GM12878 (cell line): ENCODE data around the gene CBR4. TPM values are rescaled to one million over a fixed set of nuclear protein-coding genes. Genes with fewer than 3 reads are reported as not detected.

Experiments used
- ATAC-seq: fragments of 200-7000 bp; cut with Tn5 transposase; 3 replicates; pipeline ENCODE4 v1.9.1; 2020; ENCODE audit warnings: mild to moderate bottlenecking, moderate library complexity
- BruUV-seq: library from RNA; stranded (reverse); fragments of 400-500 nt; replicated peaks from 2 replicates; lab custom pipeline; 2021; lab: Mats Ljungman, UMichigan
- CTCF ChIA-PET: fragments of 300-600 bp; sonication (Branson Sonifier 250); formaldehyde crosslinking; extraction: SDS; loops from one replicate; lab custom pipeline; 2021; ENCODE audit warnings: inconsistent platforms; lab: Yijun Ruan, JAX
- POLR2A ChIA-PET: fragments of 350-600 bp; formaldehyde crosslinking; extraction: SDS; loops from one replicate; lab custom pipeline; 2021; ENCODE audit warnings: inconsistent platforms; lab: Charles Lee
- RAD21 ChIA-PET: fragments of 300-600 bp; sonication (Branson Sonifier 250); formaldehyde crosslinking; loops from one replicate; lab custom pipeline; 2023; ENCODE audit warnings: antibody characterized with exemption; ENCODE audit not compliant: unreplicated experiment; lab: Charles Lee
- SMC1A ChIA-PET: fragments of 300-600 bp; sonication (Branson Sonifier 250); formaldehyde crosslinking; loops from one replicate; lab custom pipeline; 2023; ENCODE audit not compliant: unreplicated experiment, uncharacterized antibody; lab: Charles Lee
- DNase-seq: peaks from one replicate; pipeline ENCODE4 v3.0.0-alpha.2; 2011; ENCODE audit warnings: low read depth, low spot score
- FAIRE-seq: peaks from 3 replicates; lab custom pipeline; 2011; peaks lifted over from hg19 to GRCh38; lab: Jason Lieb, UNC
- H2AFZ ChIP-seq: 2 replicates; pipeline ENCODE4 v1.6.0; 2011; ENCODE audit warnings: low read depth, low read length, control low read depth; ENCODE audit not compliant: control insufficient read depth
- H3K27ac ChIP-seq: 2 replicates; pipeline ENCODE4 v1.5.1; 2011; ENCODE audit warnings: control low read depth; ENCODE audit not compliant: control insufficient read depth, insufficient read depth
- H3K27me3 ChIP-seq, 2 experiments: replicated peaks in 1 of 2; 2 replicates each; pipeline versions ENCODE4 v1.6.0 to v1.6.1; 2011; ENCODE audit warnings: low read length in 1 of 2; ENCODE audit not compliant: control insufficient read depth in 2 of 2, insufficient read depth in 2 of 2
- H3K36me3 ChIP-seq, 2 experiments: 2 replicates each; pipeline ENCODE4 v1.5.1; 2011; ENCODE audit warnings: low read length in 1 of 2; ENCODE audit not compliant: control insufficient read depth in 2 of 2, insufficient read depth in 2 of 2
- H3K4me1 ChIP-seq: 2 replicates; pipeline ENCODE4 v1.6.1; 2011; ENCODE audit warnings: mild to moderate bottlenecking, low read length, moderate library complexity, mixed read lengths; ENCODE audit not compliant: control insufficient read depth, insufficient read depth
- H3K4me2 ChIP-seq: 2 replicates; pipeline ENCODE4 v1.6.0; 2011; ENCODE audit warnings: control low read depth; ENCODE audit not compliant: control insufficient read depth, insufficient read depth
- H3K4me3 ChIP-seq: fragments of 200-600 bp; sonication (generic); 2 replicates; pipeline ENCODE4 v1.5.1; 2016
- H3K79me2 ChIP-seq: 2 replicates; pipeline ENCODE4 v1.6.0; 2011; ENCODE audit warnings: low read length; ENCODE audit not compliant: control insufficient read depth, insufficient read depth
- H3K9ac ChIP-seq: 2 replicates; pipeline ENCODE4 v1.8.0; 2011; ENCODE audit warnings: low read length, control low read depth, mixed read lengths; ENCODE audit not compliant: control insufficient read depth, insufficient read depth
- H3K9me3 ChIP-seq: replicated peaks from 3 replicates; pipeline ENCODE4 v1.5.1; 2011; ENCODE audit warnings: mild to moderate bottlenecking, low read length; ENCODE audit not compliant: control insufficient read depth, insufficient read depth
- H4K20me1 ChIP-seq: 2 replicates; pipeline ENCODE4 v1.6.0; 2011; ENCODE audit not compliant: control insufficient read depth, insufficient read depth
- ETV6 ChIP-seq, 2 experiments: fragments of 450-650 bp in 1 of 2; IDR thresholded peaks in 1 of 2; conservative IDR thresholded peaks in 1 of 2; 2 replicates each; pipeline ENCODE4 v1.6.1; 2014; ENCODE audit warnings: antibody characterized with exemption in 1 of 2, borderline replicate concordance in 1 of 2, low read depth in 1 of 2, mild to moderate bottlenecking in 1 of 2, moderate library complexity in 1 of 2
- IKZF2 ChIP-seq, 2 experiments: fragments of 450-650 bp; IDR thresholded peaks; 2 replicates each; pipeline ENCODE4 v1.6.1; 2017; ENCODE audit warnings: mild to moderate bottlenecking in 2 of 2, moderate library complexity in 2 of 2
- JUND ChIP-seq: IDR thresholded peaks from 2 replicates; pipeline ENCODE4 v1.6.1; 2012; ENCODE audit warnings: low read depth, mild to moderate bottlenecking, low read length, improper control_type of control experiment, moderate library complexity
- NRF1 ChIP-seq: conservative IDR thresholded peaks from 2 replicates; pipeline ENCODE4 v1.6.1; 2011; ENCODE audit warnings: mild to moderate bottlenecking, low read depth, low read length, improper control_type of control experiment
- SIN3A ChIP-seq: IDR thresholded peaks from 2 replicates; pipeline ENCODE4 v1.6.1; 2012; ENCODE audit warnings: low read depth, low read length, improper control_type of control experiment
- ZNF384 ChIP-seq: IDR thresholded peaks from 2 replicates; pipeline ENCODE4 v1.6.1; 2012; ENCODE audit warnings: low read depth, mild to moderate bottlenecking, low read length, improper control_type of control experiment, borderline replicate concordance
- WGBS: methylation state at CpG from one replicate; pipeline ENCODE4 v1.1.6; 2016; ENCODE audit warnings: low lambda C conversion rate; ENCODE audit not compliant: insufficient replicate concordance, insufficient coverage; ENCODE audit errors: missing lambda C conversion rate; 5-methylcytosine and 5-hydroxymethylcytosine counted together
- in situ Hi-C: fragments of 300-500 bp; cut with MboI; formaldehyde crosslinking; loops from 9 replicates; pipeline ENCODE4 v1.14.3; 2018; ENCODE audit warnings: mixed read lengths
- intact Hi-C: fragments of 100-400 bp; cut with micrococcal nuclease; formaldehyde crosslinking; loops from one replicate; pipeline ENCODE4 v1.14.2; 2022; ENCODE audit not compliant: unreplicated experiment
- polyA plus RNA-seq, 11 experiments: library from polyadenylated mRNA; depleted of rRNA in 4 of 11; unstranded in 6 of 11; stranded (reverse) in 5 of 11; fragments of >200 nt; fragmentation: Nextera tagmentation in 4 of 11; fragmentation: Illumina TruSeq in 1 of 11; extraction: Ambion mirVana in 4 of 11; extraction: Trizol in 1 of 11; gene quantifications; 1 replicate in 1 of 11; 2 replicates in 10 of 11; pipeline versions ENCODE4 v1.2.1 to v1.2.3, GENCODE V29; 2011 to 2016; ENCODE audit warnings: inconsistent platforms in 2 of 11, missing spikeins in 2 of 11, low read depth in 1 of 11
- total RNA-seq, 4 experiments: library from RNA; depleted of rRNA in 3 of 4; stranded (reverse); fragments of >200 nt in 3 of 4; fragmentation: Illumina TruSeq in 1 of 4; extraction: Trizol in 1 of 4; gene quantifications; 2 replicates each; pipeline versions ENCODE4 v1.2.1 to v1.2.3, GENCODE V29; 2013 to 2021
- TF ChIP-seq, protein P1 (sequence below): fragments of 150-350 bp; IDR thresholded peaks from 2 replicates; pipeline ENCODE4 v1.6.1; 2014; ENCODE audit warnings: mild to moderate bottlenecking, low read depth, low read length

Gene CBR4
- total and polyA plus RNA-seq, 10 of the 15 experiments (the other 5 are each of a cell fraction or from before 2014, with no cell fraction given), result 17.3 to 38.8 (median 24.8) TPM

DNA sequence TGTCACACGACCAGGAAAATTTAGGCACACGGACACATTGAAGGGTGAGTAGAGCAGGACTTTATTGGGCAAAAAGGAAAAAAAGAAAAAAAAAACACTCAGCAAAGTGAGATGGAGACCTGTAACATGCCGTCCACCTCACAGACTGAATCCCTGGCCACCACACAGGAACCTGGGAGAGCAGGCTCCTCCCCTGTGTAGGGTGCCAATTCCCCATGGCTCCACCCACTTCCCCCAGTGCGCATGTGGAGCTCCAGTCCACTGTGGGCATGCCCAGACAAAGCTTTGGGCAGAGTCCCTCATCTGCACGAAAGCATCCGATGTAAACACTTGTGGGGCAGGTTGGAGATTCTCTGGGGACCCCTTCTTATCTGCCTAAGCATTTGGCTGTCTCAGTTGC is 23.6 kb upstream of the CBR4 start:
- Histone ChIP-seq H3K9me3 (no peaks in the 10 kb centered on the region; the same call in 2 of the 3 replicates), H2AFZ (no peak overlapping the region), H3K9ac (no peak overlapping the region), H3K79me2 (no peaks in the 10 kb centered on the region), H3K4me2 (no peak overlapping the region), H3K4me1 (no peaks in the 10 kb centered on the region), H3K27ac (no peak overlapping the region), H3K27me3 (no peaks in the 10 kb centered on the region), H4K20me1 (no peaks in the 10 kb centered on the region), H3K36me3 (no peaks in the 10 kb centered on the region), H3K4me3 (no peak overlapping the region)
- POLR2A ChIA-PET, result no interaction called here
- in situ Hi-C loops, result no loop called here
- CTCF ChIA-PET, result no interaction called here
- RAD21 ChIA-PET, result no interaction called here
- peak; percentile 46; the same call in 2 of the 3 replicates for ATAC-seq
- DNase-seq, result no peak
- TF ChIP-seq, protein P1, sequence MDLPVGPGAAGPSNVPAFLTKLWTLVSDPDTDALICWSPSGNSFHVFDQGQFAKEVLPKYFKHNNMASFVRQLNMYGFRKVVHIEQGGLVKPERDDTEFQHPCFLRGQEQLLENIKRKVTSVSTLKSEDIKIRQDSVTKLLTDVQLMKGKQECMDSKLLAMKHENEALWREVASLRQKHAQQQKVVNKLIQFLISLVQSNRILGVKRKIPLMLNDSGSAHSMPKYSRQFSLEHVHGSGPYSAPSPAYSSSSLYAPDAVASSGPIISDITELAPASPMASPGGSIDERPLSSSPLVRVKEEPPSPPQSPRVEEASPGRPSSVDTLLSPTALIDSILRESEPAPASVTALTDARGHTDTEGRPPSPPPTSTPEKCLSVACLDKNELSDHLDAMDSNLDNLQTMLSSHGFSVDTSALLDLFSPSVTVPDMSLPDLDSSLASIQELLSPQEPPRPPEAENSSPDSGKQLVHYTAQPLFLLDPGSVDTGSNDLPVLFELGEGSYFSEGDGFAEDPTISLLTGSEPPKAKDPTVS, result no peak
- TF ChIP-seq JUND, result no peak
- no peak for TF ChIP-seq NRF1
- BruUV-seq, result no TSS peak
- 51% methylated on average over 6 of the region's 6 CpGs for WGBS
- FAIRE-seq, result no peak
- intact Hi-C loops, result no loop called here
- SMC1A ChIA-PET, result no interaction called here

DNA sequence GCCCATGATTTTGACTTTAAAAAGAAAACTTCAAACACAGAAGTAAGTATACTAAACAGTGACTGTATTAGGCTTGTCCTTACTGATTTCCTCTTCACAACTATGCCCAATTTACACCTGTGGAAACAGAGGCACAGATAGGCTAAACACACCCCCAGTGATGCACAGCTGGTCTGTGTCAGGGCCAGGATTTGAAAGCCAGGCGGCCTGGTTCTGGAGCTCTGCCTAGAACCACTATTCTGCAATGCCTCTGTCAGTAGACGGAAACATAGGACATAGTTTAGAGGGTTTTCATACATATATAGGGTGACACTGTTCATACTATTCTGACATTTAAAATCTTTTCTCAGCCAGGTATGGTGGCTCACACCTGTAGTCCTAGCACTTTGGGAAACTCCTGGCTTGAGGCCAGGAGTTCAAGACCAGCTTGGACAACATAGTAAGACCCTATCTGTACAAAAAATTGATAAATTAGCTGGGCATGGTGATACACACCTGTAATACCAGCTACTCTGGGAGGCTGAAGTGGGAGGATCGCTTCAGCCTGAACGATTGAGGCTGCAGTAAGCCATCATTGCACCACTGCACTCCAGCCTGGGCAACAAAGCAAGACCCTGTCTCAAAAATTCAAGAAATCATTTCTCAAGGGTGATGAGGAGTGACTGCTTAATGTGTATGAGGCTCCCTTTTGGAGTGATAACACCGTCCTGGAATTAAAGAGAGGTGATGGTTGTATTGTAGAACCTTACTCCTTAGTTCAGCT is 23.0 kb upstream of the CBR4 start:
- intact Hi-C loops, result no loop called here
- Histone ChIP-seq H3K79me2 (no peaks in the 10 kb centered on the region), H4K20me1 (no peaks in the 10 kb centered on the region), H3K9ac (no peak overlapping the region), H3K4me1 (no peaks in the 10 kb centered on the region), H3K36me3 (no peaks in the 10 kb centered on the region), H3K4me2 (no peak overlapping the region)
- CTCF ChIA-PET, result no interaction called here
- FAIRE-seq (no peak), ATAC-seq (no peak)
- POLR2A ChIA-PET, result no interaction called here
- TF ChIP-seq ZNF384 (no peak), NRF1 (no peak), SIN3A (no peak), IKZF2 (IDR thresholded peaks at IDR 0.05) (no peak), ETV6 (conservative IDR thresholded peaks at IDR 0.05 in 1 of 2, IDR thresholded peaks at IDR 0.05 in 1 of 2; ENCODE audit: borderline replicate concordance in 1 of 2, low read depth in 1 of 2) (no peak)
- TF ChIP-seq, all 136 proteins: peak for 0
- ChIA-PET RAD21 (no interaction called here), SMC1A (interaction anchor here (1.3 kb wide), 1 partner anchor 453 kb away, joined by 3 read pairs; no protein-coding TSS in a partner anchor)
- WGBS, result 73% methylated on average over 5 of the region's 5 CpGs
- H3K4me3 ChIP-seq, result no peak overlapping the region
- in situ Hi-C loops, result no loop called here
- no peaks in the 10 kb centered on the region for H3K27me3 ChIP-seq
- no peak overlapping the region for H3K27ac ChIP-seq
- H3K9me3 ChIP-seq, result no peaks in the 10 kb centered on the region; the same call in 2 of the 3 replicates
- DNase-seq, result no peak
- BruUV-seq, result no TSS peak
- H2AFZ ChIP-seq, result no peak overlapping the region
